ENCODE measurements around the gene RAB3GAP1.

Gene RAB3GAP1

DNA sequence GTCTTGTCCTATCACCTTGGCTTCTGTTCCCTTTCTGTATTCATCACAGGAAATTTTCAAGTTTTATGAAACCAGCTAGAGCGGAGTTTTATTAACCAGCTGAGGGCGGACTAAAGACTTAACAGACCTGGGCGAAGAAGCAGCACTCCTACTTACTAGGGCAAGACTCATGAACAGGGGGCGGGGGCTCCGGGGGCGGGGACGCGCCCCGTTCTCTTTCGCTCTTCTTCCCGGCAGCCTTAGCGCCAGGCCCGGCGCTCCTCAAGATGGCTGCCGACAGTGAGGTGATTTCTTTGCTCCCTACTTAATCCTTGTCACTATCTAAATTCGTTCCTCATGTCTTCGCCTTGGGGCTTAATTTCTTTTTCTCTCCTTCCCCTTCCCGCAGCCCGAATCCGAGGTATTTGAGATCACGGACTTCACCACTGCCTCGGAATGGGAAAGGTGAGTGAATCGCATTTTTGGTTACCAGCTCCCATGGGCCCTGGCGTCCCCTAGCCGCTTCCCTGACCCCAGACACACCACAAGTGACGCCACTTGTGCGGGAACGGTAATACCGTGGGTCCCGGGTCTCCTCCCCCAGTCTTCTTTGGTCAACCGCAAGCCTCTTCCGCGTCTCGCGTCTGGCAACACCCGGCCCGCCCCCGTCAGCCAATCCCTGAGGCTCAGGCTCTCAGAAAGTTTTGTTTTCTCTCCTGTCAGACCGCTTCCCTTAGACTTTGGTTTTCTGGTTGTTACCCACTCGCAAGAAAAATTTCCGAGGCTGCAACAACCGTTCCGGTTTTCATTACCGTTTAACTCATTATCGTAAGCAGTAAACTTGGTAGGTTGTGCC, at the start of gene RAB3GAP1:
TSS of gene RAB3GAP1 (plus strand) at position 251 of the 835 bp plus-strand sequence. CDS start at position 267, 16 bp downstream.
- H3K4me1 ChIP-seq (ENCODE audit: low read length): peaks cover 18% of the 10 kb centered on the region
- peak within 1 kb of the TSS; percentile 95 for H3K4me3 ChIP-seq (ENCODE audit: low read length)
- H3K36me3 ChIP-seq (replicated peaks; ENCODE audit: insufficient read depth, low read length): no peaks in the 10 kb centered on the region; the same call in 1 of the 2 replicates
- H3K27ac ChIP-seq (ENCODE audit: low read length): peak within 1 kb of the TSS; percentile 96
- H3K79me2 ChIP-seq (ENCODE audit: low read length): peaks cover 51% of the 10 kb centered on the region
- peak; percentile 89 for DNase-seq
- H3K4me2 ChIP-seq (ENCODE audit: low read depth, low read length): peak within 1 kb of the TSS; percentile 81
- no peaks in the 10 kb centered on the region for H3K27me3 ChIP-seq (replicated peaks; ENCODE audit: insufficient read depth, low read length)
- H4K20me1 ChIP-seq (ENCODE audit: insufficient read depth, low read length): peaks cover 3% of the 10 kb centered on the region; the same call in 1 of the 2 replicates
- H3K9me3 ChIP-seq (replicated peaks; ENCODE audit: insufficient read depth, low read length): no peaks in the 10 kb centered on the region
- peak within 1 kb of the TSS; percentile 87 for H2AFZ ChIP-seq (ENCODE audit: low read length)
- peak within 1 kb of the TSS; percentile 95 for H3K9ac ChIP-seq (ENCODE audit: low read length)
- H3F3A ChIP-seq (ENCODE audit: insufficient read depth, low read length): peaks cover 17% of the 10 kb centered on the region
- H3K9me2 ChIP-seq (replicated peaks; ENCODE audit: insufficient read depth, low read length): no peaks in the 10 kb centered on the region
- no peak for TF ChIP-seq EZH2phosphoT487 (IDR thresholded peaks at IDR 0.05; ENCODE audit: low read length)
- TF ChIP-seq EZH2 (optimal IDR thresholded peaks at IDR 0.05; ENCODE audit: low read depth, low read length): no peak
- TF ChIP-seq, protein P1, sequence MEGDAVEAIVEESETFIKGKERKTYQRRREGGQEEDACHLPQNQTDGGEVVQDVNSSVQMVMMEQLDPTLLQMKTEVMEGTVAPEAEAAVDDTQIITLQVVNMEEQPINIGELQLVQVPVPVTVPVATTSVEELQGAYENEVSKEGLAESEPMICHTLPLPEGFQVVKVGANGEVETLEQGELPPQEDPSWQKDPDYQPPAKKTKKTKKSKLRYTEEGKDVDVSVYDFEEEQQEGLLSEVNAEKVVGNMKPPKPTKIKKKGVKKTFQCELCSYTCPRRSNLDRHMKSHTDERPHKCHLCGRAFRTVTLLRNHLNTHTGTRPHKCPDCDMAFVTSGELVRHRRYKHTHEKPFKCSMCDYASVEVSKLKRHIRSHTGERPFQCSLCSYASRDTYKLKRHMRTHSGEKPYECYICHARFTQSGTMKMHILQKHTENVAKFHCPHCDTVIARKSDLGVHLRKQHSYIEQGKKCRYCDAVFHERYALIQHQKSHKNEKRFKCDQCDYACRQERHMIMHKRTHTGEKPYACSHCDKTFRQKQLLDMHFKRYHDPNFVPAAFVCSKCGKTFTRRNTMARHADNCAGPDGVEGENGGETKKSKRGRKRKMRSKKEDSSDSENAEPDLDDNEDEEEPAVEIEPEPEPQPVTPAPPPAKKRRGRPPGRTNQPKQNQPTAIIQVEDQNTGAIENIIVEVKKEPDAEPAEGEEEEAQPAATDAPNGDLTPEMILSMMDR (IDR thresholded peaks at IDR 0.05; ENCODE audit: low read length): no peak

DNA sequence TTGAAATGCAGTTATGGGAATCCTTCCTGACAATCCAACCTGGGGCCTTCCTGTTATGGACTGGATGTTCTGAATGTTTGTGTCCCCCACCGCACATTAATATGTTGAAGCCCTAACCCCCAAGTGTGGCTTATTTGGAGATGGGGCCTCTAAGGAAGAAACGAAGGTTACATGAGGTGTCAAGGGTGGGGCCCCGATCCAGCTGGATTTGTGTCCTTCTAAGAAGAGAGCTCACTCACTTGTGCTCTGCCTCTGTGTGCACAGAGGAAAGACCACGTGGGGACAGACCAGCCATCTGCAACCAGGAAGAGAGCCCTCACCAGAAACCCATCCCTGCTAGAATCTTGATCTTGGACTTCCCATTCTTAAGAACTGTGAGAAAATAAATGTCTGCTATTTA, 49.3 kb upstream of the RAB3GAP1 start:
- Histone ChIP-seq H2AFZ (ENCODE audit: low read length) (no peak overlapping the region), H3K9me2 (replicated peaks; ENCODE audit: insufficient read depth, low read length) (no peaks in the 10 kb centered on the region), H3K4me3 (ENCODE audit: low read length) (no peak overlapping the region), H3K79me2 (ENCODE audit: low read length) (no peaks in the 10 kb centered on the region), H3K36me3 (replicated peaks; ENCODE audit: insufficient read depth, low read length) (no peaks in the 10 kb centered on the region), H3K27me3 (replicated peaks; ENCODE audit: insufficient read depth, low read length) (no peaks in the 10 kb centered on the region), H3K9ac (ENCODE audit: low read length) (no peak overlapping the region), H3K4me1 (ENCODE audit: low read length) (no peaks in the 10 kb centered on the region), H3K27ac (ENCODE audit: low read length) (no peak overlapping the region), H4K20me1 (ENCODE audit: insufficient read depth, low read length) (no peaks in the 10 kb centered on the region), H3K9me3 (replicated peaks; ENCODE audit: insufficient read depth, low read length) (no peaks in the 10 kb centered on the region), H3K4me2 (ENCODE audit: low read depth, low read length) (no peak overlapping the region), H3F3A (ENCODE audit: insufficient read depth, low read length) (no peaks in the 10 kb centered on the region)
- no peak for DNase-seq
- TF ChIP-seq, protein P1 (IDR thresholded peaks at IDR 0.05; ENCODE audit: low read length): no peak
- TF ChIP-seq EZH2 (optimal IDR thresholded peaks at IDR 0.05; ENCODE audit: low read depth, low read length) (no peak), EZH2phosphoT487 (IDR thresholded peaks at IDR 0.05; ENCODE audit: low read length) (no peak)

DNA sequence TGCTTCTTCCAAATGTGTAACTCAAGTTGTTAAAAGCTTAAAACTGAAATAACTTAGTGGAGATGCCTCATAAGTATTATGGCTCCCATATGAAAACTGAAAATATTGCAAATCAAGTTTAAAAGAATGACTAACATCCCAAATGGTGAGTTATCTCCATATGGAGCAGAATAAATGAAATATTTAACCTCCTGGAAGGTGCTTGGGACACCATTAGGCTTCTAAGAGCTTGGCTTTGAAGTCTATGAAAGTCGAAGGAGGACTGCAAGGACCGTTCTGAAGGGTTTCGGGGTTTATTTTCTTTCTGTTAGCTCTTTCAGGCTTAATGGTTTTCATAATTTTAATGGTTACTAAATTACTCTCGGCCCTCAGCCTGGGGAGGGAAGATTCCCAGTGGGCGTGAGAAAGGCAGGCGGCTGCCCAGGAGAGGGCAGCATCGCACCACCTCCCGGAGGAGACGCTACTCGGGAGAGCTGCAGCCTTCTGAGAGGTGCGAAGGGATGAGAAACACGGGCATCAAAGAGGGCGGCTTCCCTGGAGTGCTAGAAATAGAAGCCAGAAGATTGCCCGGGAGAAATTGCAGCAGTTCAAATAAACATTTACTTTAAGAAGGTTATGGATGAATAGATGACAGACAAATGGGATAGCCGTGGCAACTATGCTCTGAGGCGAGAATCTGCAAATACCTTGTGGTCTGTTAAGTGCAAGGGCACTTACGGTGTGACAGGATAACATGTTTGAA, 47.9 kb upstream of the RAB3GAP1 start:
- Histone ChIP-seq H4K20me1 (ENCODE audit: insufficient read depth, low read length) (no peaks in the 10 kb centered on the region), H3K4me1 (ENCODE audit: low read length) (no peaks in the 10 kb centered on the region), H3K9me2 (replicated peaks; ENCODE audit: insufficient read depth, low read length) (no peaks in the 10 kb centered on the region), H3K9ac (ENCODE audit: low read length) (no peak overlapping the region), H3K79me2 (ENCODE audit: low read length) (no peaks in the 10 kb centered on the region), H3K4me3 (ENCODE audit: low read length) (no peak overlapping the region), H3K27ac (ENCODE audit: low read length) (no peak overlapping the region), H3K9me3 (replicated peaks; ENCODE audit: insufficient read depth, low read length) (no peaks in the 10 kb centered on the region), H3K27me3 (replicated peaks; ENCODE audit: insufficient read depth, low read length) (no peaks in the 10 kb centered on the region), H3F3A (ENCODE audit: insufficient read depth, low read length) (no peaks in the 10 kb centered on the region), H3K4me2 (ENCODE audit: low read depth, low read length) (peak overlapping the region; percentile 35; the same call in 1 of the 2 replicates), H3K36me3 (replicated peaks; ENCODE audit: insufficient read depth, low read length) (no peaks in the 10 kb centered on the region), H2AFZ (ENCODE audit: low read length) (peak overlapping the region; percentile 42)
- peak; percentile 73 for DNase-seq
- TF ChIP-seq EZH2phosphoT487 (IDR thresholded peaks at IDR 0.05; ENCODE audit: low read length) (no peak), EZH2 (optimal IDR thresholded peaks at IDR 0.05; ENCODE audit: low read depth, low read length) (no peak)
- TF ChIP-seq, protein P1 (IDR thresholded peaks at IDR 0.05; ENCODE audit: low read length): peak; percentile 97
